Measurements from ENCODE around the gene TRPM8. TPM values are rescaled to one million over a fixed set of nuclear protein-coding genes. Genes with fewer than 3 reads are reported as not detected.

TRPM8 gene
- total RNA-seq, 2 donors from 2014 or later, result not detected

GRCh38 chr2:234066587-234066986, 149.4 kb downstream of the TRPM8 start:
- Histone ChIP-seq H3K9me3 (ENCODE audit: control insufficient read depth, low read length) (no peaks in the 10 kb centered on the region), H3K27ac (ENCODE audit: low read depth, low read length) (no peak overlapping the region), H3K9ac (ENCODE audit: extremely low read depth, low read length, poor library complexity, severe bottlenecking) (no peak overlapping the region), H3K36me3 (ENCODE audit: control insufficient read depth, insufficient read depth, low read length) (no peaks in the 10 kb centered on the region), H3K27me3 (ENCODE audit: control insufficient read depth, insufficient read depth, low read length, poor library complexity, severe bottlenecking) (no peaks in the 10 kb centered on the region), H3K4me1 (ENCODE audit: control insufficient read depth, insufficient read depth, low read length) (no peaks in the 10 kb centered on the region), H3K4me3 (ENCODE audit: low read length) (no peak overlapping the region)
- H3K27me3 Mint-ChIP-seq (ENCODE audit: insufficient read depth), result no peaks in the 10 kb centered on the region
- no peak overlapping the region for H3K4me3 Mint-ChIP-seq
- DNase-seq, result no peak
- 80 to 88% methylated on average over 2 of the region's 2 CpGs for WGBS, 2 experiments (ENCODE audit: insufficient coverage in 1 of 2, insufficient read length in 1 of 2)
- no peak for TF ChIP-seq CTCF (conservative IDR thresholded peaks at IDR 0.05)
- no peaks in the 10 kb centered on the region for H3K4me1 Mint-ChIP-seq
- no peak overlapping the region for H3K27ac Mint-ChIP-seq
- H3K9me3 Mint-ChIP-seq, result peaks cover 13% of the 10 kb centered on the region
- no peaks in the 10 kb centered on the region for H3K36me3 Mint-ChIP-seq (ENCODE audit: low read depth)

Other genes starting within 250 kb of the TRPM8 start
- gene UGT1A9, start 245.5 kb upstream of the TRPM8 start, total RNA-seq, result not detected
- not detected for gene UGT1A7, start 235.5 kb upstream of the TRPM8 start, total RNA-seq
- gene UGT1A6, start 224.5 kb upstream of the TRPM8 start, total RNA-seq, result not detected
- not detected for gene UGT1A5, start 204.5 kb upstream of the TRPM8 start, total RNA-seq
- gene UGT1A4, start 198.6 kb upstream of the TRPM8 start, total RNA-seq, result not detected
- gene UGT1A3, start 188.3 kb upstream of the TRPM8 start, total RNA-seq, result not detected
- not detected for gene UGT1A1, start 157.1 kb upstream of the TRPM8 start, total RNA-seq
- gene MROH2A, start 139.0 kb upstream of the TRPM8 start, total RNA-seq, result not detected
- 10 to 100 TPM; 39.4 to 78.9 TPM for gene HJURP, start 62.8 kb upstream of the TRPM8 start, total RNA-seq
- gene SPP2, start 133.3 kb downstream of the TRPM8 start, total RNA-seq, result not detected